A172 (cell line): ENCODE measurements around the gene PROX1. TPM values are rescaled to one million over a fixed set of nuclear protein-coding genes. Genes with fewer than 3 reads are reported as not detected.

Experiments
- DNase-seq: peaks from one replicate; pipeline ENCODE4 v3.0.0-alpha.2; 2015; ENCODE audit warnings: low spot score
- total RNA-seq: library from RNA; depleted of rRNA; stranded (reverse); fragments of >200 nt; shearing (Covaris generic); gene quantifications from 2 replicates; pipeline ENCODE4 v1.2.3, GENCODE V29; 2014

The PROX1 gene
- total RNA-seq, 1 experiment from 2014 or later: not detected

DNA sequence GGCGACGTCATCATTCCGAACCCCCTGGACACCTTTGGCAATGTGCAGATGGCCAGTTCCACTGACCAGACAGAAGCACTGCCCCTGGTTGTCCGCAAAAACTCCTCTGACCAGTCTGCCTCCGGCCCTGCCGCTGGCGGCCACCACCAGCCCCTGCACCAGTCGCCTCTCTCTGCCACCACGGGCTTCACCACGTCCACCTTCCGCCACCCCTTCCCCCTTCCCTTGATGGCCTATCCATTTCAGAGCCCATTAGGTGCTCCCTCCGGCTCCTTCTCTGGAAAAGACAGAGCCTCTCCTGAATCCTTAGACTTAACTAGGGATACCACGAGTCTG lies 10.0 kb downstream of the PROX1 start:
- no peak for DNase-seq

DNA sequence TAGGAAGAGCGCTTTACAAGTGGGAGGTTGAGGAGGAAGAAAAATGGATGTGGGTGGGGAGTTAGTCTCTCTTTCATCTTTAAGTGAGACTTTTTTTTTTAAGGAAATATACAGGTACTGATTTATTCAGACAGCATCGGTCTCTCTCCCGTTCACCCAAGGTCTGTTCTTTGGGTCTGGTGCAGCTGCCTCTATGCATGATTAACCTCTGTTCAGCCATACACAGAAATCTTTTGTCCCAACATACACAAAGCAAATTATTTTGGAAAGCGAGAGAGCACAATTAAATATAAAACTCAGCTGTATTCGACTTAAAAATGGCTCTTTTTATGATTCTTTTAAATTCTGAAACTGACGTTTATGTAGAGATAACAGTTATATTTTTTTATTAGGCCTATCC lies 11.0 kb downstream of the PROX1 start:
- DNase-seq: no peak

DNA sequence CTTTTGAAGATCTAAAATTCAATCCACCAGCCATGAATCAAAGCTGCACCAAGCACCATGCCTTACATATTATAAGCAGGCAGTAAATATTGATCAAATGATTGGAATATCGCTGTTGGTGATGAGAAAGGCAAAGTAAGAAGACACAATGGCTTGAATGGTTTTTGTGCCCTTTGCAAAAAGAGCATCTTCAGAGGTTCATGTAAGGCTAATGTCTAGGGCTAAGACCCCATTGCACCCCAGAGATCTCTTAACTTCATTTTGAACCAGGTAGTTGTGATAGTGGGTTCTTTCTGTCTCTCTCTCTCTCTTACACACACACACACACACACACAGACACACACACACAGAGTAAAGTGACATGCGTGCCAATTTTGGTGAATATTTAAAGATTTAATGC lies 12.0 kb downstream of the PROX1 start:
- DNase-seq: no peak

DNA sequence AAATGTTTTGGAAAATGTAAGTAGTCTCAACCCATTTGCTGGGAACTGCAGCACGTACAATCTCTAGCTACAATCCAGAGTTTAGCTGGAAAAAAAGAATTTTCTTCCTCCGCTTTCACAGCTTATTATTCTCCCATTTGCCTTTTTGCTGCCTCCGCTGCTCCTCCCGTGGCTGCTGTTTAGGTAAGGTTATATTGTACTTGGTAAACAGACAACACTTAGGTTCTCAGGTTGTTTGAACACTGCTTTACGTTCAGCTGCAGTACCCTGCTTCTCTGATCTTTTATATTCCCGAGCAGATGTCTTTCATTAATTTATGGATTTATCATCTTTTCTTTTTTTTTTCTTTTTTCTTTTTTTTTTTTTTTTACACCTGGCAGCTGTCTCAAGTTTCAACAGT lies 14.3 kb downstream of the PROX1 start:
- no peak for DNase-seq

DNA sequence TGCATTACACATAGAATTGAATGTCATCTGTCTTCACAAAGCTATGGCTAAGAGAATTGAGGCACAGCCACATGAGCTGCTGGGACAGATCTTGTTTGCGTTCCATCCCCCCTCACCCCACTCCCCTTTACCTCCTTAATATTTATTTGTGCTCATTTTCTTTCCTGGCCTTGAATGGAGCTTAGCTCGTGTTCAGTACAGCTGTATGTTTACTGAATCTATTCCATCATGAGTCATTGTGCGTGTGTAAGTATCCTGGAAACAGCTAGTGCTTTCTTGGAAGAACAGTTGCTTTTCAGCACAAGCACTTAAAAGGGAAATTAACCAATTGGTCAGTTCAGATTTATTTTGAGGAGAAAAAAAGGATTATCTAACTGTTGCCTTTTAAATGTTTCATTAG lies 14.7 kb downstream of the PROX1 start:
- DNase-seq: peak; percentile 18

DNA sequence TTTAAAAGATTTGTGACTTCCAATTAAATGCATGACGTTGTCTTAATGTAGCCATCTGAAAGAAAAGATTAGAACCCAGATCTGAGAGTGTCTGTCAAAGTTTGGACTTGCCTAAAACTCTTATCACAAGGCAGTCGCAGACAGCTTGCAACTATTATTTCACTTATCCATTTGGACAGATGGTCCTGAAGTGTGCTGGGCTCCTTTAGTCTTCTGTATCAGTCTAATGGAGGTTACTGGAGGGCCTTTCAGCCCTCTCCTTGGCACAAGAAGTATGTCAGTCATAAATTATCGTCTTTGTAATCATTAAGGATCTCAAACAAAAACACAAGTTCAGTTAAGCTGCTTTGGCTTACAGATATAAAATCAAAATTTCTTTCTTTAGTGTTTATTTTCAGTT lies 15.5 kb downstream of the PROX1 start:
- no peak for DNase-seq

DNA sequence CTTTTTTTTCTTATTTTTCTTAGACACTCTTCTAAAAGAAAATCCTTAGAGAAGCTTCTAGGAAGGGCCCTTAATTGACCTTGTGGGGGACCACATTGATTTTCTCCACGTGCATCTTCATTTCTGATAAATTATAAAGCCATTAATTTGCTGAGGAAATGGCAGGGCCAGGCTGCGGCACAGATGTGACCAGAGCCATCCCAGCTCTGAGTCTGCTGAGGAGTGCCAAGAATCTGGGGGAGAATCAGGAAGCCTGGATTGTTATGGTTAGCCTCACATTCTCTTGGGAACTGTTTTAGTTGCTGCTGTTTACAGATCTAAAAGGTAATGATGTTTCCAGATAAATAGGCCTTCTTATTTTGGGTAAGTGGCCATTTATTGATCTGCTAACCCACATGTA lies 16.2 kb downstream of the PROX1 start:
- DNase-seq: no peak

DNA sequence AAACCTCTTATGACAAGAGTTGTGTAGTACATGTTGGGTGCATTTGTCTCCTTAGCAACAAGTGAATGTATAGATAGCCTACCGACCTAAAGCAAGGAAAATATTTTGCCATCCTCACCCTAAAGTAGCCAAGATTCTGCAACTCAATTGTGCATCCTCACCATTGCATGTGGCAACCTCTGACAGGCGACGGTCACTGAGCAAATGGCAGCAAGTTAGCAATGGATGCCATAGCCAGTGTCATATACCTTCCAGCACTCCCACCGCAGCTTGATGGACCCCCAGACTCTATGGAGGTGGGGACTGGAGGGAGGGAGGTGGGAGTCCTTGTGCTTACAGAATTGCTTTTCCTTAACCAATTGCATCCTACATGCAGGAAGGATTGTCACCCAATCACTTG lies 17.0 kb downstream of the PROX1 start:
- no peak for DNase-seq

DNA sequence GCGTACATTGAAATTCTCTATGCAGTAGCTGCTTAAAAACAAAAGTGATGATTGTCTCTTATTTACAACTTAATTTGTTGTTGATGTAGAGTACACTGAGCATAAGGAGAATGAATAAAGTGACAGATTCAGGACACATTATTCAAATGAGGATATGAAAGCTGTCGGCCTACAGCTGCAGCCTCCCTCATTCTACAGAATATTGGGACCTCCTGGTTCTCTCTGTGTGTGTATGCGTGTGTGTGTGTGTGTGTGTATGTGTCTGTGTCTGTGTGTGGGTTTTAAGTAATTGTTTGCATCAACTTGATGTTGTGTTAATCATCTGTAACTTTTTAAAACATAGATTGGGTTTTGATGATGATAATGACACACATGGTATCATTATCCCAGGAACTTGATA lies 17.9 kb downstream of the PROX1 start:
- DNase-seq: no peak

DNA sequence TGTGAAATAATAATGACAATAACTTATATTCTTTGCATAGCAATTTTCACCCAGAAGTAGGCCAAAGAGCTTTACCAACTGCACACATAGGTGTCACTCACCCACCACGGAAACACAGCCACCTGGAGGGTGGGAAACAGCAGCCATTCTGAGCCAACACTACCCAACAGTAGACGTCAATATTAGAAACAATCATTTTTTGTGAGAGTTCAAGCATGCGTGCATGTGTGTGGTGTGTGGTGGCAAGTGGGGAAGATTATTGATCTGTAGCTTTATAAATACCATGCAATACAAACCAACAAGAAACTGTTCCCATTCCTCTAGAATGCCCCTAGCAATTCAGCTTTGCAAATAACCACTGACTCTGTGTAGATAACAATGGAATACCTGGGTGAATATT lies 19.1 kb downstream of the PROX1 start:
- no peak for DNase-seq

DNA sequence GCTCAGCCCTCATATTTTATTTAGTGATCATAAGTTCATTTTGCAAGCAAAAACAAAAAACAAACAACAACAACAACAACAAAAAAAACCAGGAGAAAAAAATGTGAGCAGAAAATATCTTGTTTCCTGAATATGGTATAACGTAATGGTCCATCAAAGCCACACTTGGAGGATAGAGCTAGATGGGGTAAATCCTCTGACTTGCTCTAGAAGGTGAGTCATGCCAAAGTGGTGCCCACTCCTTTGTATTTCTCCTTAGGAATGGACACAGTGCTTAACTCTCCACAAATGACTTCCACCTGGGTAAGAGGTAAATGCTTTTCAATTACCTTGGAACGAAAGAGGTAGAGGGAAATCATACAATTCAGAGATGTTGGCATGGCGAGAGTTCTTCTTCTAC lies 20.6 kb downstream of the PROX1 start:
- no peak for DNase-seq

DNA sequence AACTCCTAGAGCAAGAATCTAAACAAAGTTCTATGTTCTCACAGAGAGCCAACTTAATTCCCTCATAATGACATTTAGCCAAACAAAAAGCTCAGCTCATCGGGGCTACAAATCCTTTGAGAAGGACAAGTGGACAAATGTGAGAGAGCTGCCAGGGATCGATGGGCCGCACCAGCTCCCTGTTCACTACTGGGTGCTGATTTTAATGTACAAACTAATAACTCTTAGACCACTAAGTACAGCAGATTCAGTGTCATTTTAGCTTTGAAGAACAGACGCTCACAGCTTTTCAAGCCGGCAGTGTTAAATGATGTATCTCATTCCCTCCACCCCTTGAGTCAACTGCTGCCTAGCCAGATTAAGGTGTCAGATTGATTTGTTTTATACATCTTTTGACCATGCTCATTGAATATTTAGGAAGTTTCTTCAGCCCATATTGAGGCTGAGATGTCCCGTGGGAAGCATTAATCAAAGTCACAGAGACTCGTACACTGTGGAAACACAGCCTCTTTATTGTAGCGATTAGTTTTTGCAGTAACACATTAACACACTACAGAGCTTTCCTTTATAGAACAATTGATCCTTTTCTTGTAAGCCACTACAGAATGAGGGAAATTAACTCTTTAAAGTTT lies 21.1 kb downstream of the PROX1 start:
- DNase-seq: no peak

DNA sequence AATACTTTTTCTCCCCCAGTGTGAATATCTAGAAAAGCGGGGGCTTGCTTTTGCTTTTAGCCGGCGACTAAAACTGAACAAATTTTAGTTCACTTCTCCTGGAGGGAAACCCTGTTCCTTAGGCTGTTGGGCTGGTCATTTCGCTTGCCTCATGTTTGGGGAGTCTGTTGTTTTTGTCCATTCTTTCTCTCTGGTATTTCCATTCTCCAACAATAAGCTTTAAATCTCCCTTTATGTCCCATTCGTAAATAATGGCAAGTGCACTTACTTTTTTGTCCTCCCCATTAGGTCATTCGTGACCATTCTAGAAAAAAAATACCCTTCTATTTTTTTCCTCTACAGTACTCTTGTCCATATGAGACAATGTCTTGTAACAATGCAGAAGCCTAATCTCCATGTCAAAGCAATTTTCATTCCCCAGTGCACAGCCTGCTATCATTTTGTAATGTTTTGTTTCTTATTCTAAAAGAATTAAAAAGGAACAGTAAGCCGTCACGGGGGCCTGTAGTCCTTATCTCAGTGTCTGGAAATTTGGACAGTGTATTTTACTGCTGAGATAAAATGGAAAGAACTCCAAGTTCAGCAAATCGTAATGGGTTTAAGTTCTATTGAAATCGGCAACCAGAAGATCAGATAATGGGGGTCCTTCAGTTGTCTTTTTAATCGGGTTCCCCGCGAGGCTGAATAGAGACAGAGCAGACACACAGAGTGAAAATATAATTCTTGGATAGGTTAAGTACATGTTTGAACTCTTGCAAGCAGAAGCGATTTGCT lies 21.8 kb downstream of the PROX1 start:
- DNase-seq: no peak

DNA sequence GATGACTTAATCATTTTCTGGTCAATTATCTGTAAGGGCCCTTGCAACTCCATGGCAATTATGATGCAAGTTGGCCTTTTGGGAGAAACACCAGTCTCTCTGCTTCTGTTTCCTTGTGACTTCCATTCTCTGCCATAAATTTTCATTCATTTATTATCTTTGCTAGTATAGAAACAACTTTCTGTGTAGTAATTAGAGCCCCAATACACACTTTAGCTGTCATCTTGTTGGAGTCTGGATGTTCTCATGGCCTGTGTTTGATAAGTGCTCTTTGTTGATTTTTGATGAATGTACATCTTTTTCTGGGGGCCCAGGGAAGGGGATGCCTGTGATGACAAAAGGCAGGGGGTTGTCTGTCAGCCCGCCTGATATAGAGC lies 22.4 kb downstream of the PROX1 start:
- DNase-seq: no peak

DNA sequence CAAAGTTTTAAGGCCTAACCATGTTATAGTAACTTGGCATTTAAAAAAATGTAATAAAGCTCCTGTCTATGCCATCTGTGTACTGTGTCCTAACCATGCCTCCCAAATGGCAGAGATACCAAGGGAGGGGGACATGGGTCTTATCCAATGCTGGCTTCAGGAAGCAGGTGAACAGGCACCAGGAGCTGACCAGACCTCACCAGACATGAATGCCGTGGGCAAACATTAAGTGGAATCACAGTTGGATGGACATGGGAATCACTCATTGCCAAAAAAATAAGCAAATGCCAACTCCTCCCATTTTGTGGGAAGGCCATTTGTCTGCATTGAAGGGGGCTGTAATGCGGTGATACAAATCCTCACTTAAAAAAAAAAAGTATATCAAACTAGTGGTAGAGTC lies 22.9 kb downstream of the PROX1 start:
- DNase-seq: no peak

DNA sequence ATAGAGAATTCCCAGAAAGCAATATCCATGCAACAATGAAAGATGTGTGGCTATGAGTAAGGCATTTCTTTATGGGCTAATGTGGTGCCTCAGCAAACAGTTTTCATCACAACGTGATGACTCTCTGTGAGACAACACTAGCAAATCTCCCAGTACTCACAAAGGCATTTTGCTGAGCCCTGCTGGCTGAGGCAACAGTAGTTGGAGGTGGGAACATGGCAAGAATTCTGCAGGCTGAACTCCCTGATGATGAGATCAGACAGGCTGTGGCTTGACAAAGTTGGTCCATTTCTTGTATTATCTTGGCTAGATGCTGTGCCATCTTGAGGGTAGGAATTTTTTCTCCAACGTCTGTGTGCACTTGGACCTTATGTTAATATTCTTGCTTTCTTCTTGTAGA lies 24.6 kb downstream of the PROX1 start:
- DNase-seq: no peak

DNA sequence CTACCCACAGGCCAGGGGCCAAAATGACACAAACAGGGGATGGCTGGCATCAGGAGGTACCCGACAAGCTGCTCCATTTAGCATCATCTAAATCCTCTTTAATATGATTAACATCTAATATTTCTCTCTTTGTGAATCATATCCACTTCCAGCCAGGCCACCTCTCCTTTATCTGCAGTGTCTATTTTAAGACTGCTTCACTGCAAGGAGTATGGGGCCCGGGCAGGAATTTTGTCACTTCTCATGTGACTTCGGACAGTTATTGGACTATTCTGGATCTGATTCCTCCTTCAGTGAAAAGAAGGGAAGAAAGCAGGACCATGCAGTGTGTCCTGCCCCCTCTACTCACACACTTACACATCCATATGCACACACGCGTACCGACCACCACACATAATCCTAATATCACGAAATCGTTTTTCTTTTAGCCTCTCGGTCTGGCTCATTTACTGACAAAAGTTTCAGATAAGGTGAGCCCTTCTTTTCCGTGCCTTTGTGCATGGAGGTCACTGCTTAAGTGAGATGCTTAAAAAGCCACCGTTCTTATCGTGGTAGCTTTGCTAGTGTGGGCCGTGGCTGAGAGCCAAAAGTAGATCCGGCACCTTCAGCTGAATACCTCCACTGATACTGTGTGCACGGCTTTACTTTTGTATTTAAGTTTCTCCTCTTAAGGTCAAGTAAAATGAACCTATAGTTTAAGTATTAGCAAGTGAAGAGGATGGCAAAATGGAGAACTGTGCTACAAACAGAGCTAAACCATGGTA lies 26.0 kb downstream of the PROX1 start:
- DNase-seq: no peak

DNA sequence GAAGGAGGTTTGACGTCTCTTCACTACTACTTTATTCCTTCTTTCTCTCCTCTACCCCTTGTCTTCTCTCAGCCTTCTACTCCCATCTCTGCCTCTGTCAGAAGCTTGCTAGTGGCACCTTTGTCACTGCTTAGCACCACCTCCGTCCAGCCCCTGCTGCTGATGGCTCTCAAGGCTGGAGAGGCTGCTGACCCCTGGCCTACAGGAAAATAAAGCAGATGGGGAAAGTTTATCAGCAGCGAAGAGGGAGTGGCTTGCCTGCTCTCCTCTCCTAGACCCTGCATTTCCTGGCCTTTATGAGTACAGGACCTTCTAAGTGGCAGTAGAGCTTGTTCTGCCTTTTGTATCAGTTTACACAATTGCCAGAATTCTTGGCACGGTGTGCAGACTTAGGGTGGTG lies 27.0 kb downstream of the PROX1 start:
- DNase-seq: no peak

DNA sequence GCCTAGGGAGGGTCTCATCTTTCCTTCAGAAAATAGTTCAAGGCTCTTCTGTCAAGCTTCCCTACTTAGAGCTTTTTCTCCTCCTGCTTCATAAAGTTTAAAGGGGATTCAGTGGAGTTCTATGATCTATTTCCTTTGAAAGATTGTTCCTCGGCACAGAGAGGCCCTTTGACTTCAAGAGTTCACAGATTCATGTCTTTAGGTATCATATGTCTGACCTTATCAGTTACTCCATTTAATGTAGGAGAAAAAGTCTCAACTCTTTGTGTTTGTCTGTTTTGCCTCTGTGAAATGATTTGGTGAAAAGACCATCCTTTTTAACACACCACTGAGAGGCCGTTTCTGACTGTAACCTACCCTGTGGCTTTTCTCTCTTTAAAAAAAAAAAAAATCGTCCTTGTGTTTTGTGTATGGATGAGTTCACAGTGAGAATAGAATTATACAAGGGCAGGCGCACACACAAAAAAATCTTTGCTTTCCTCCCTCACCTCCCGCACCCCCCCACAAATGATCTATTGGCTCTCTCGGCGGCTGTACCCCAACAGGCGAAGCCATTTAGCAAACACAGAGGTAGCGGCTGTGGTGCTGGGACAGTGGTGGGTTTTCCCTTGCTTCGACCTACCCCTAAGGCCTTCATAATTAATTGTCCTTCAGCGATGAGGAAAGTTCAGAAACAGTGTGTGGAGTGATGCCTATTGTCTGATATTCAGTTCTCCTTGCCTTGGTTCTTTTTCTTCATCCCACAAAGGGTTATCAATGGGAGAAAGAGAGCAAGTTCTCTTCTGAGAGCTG lies 29.6 kb downstream of the PROX1 start:
- no peak for DNase-seq

DNA sequence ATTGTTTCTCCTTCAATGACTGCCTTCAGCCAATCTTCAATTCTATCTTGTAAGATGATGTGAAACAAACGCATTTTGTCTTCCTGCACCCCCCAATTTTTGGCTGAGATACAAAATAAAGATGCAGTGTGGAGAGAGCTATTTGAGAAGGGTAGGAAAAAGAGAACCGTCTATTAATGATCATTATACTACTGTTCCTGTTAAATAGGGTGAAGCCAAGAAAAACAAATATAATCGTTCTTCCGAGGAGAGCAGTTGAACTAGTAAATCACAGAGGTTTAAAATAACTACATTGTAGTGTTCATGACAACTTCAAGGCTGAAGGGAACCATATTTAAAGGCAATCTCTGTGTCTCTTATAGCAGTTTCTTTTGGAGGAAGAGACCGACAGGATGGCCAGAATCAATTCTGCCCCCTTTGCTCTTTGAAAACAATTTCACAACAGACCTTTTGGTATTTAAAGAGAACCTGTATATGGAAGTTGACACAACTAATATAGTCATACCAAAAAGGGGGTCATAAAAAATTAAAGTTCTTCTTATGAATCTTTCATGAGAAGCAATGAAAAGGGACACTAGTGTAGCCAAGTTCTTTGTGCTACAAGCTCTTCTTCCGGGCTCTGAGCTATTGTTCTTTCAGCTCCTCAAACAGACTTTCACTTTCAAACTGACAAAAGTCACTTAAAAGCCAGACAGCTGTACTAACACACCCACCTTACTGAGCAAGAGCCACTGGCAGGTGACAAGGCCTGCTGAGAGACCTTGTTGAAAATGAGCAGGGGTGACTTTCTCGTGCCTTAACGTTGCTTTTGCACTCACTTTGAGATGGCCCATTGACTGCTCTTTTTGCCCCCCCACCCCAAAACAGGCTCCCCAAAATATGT lies 30.9 kb downstream of the PROX1 start:
- no peak for DNase-seq

DNA sequence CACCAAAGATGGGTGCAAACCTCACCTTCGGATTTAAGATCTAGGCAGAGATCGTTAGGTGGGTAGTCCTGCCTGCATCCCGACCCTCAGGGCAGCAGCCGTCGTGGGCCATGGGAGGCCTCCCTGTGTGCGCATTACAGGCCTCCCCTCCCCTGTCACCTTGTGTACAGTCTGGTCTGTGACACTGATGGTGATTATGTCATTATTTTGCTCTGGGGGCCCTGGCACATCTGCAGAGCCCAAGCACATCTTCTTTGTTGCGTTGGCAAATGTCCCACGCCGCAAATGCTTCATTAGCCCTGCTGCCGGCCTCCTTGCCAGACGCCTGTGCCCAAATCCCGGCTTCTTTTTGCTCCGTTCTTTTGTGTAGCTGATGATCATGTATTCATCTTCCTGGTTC lies 31.7 kb downstream of the PROX1 start:
- DNase-seq: no peak
